NCI-H526 treated with DMSO at 0.1 percent for 48 hours (cell line): Measurements from ENCODE around the gene EPHA4.

Experiments used
- DNase-seq: peaks from one replicate; lab custom pipeline; 2025; lab: John Stamatoyannopoulos, UW

The EPHA4 gene

GRCh38 chr2:221476195-221476594 is 95.9 kb downstream of the EPHA4 start:
- no peak for DNase-seq

GRCh38 chr2:221473451-221473850 is 98.7 kb downstream of the EPHA4 start:
- no peak for DNase-seq

- DNase-seq = no peak
Measured at GRCh38 chr2:221468317-221468716, 103.8 kb downstream of the EPHA4 start.

- DNase-seq = no peak
Measured at GRCh38 chr2:221467610-221468009, 104.5 kb downstream of the EPHA4 start.

- no peak for DNase-seq
Measured at GRCh38 chr2:221466744-221467143, 105.4 kb downstream of the EPHA4 start.

GRCh38 chr2:221465776-221466175 is 106.3 kb downstream of the EPHA4 start:
- DNase-seq = no peak

- DNase-seq = no peak
Measured at GRCh38 chr2:221464971-221465370, 107.1 kb downstream of the EPHA4 start.

GRCh38 chr2:221463241-221463896 is 108.7 kb downstream of the EPHA4 start:
- no peak for DNase-seq

- DNase-seq = no peak
Measured at GRCh38 chr2:221461901-221462300, 110.2 kb downstream of the EPHA4 start.

GRCh38 chr2:221460136-221460535 is 112.0 kb downstream of the EPHA4 start:
- no peak for DNase-seq

GRCh38 chr2:221458578-221458977 is 113.5 kb downstream of the EPHA4 start:
- no peak for DNase-seq

- DNase-seq = no peak
Measured at GRCh38 chr2:221455214-221455613, 116.9 kb downstream of the EPHA4 start.

GRCh38 chr2:221454459-221455105 is 117.5 kb downstream of the EPHA4 start:
- DNase-seq = no peak

- no peak for DNase-seq
Measured at GRCh38 chr2:221451862-221452788, 120.0 kb downstream of the EPHA4 start.

GRCh38 chr2:221450280-221450679 is 121.8 kb downstream of the EPHA4 start:
- no peak for DNase-seq

- no peak for DNase-seq
Measured at GRCh38 chr2:221449406-221449805, 122.7 kb downstream of the EPHA4 start.

- no peak for DNase-seq
Measured at GRCh38 chr2:221448844-221449390, 123.2 kb downstream of the EPHA4 start.

- DNase-seq = no peak
Measured at GRCh38 chr2:221448057-221448843, 123.9 kb downstream of the EPHA4 start.

- no peak for DNase-seq
Measured at GRCh38 chr2:221447310-221447709, 124.8 kb downstream of the EPHA4 start.

GRCh38 chr2:221446140-221446539 is 126.0 kb downstream of the EPHA4 start:
- DNase-seq = no peak

- DNase-seq = no peak
Measured at GRCh38 chr2:221444106-221444505, 128.0 kb downstream of the EPHA4 start.

GRCh38 chr2:221443645-221444044 is 128.5 kb downstream of the EPHA4 start:
- no peak for DNase-seq
